H1 (cell line): ENCODE data around the gene RASA1. TPM values are rescaled to one million over a fixed set of nuclear protein-coding genes. Genes with fewer than 3 reads are reported as not detected.

Experiments
- CTCF ChIA-PET: fragments of 300-600 bp; sonication (Branson Sonifier 250); formaldehyde crosslinking; loops from one replicate; lab custom pipeline; 2021; ENCODE audit not compliant: partially characterized antibody; lab: Charles Lee
- POLR2A ChIA-PET: fragments of 300-600 bp; sonication (Branson Sonifier 250); formaldehyde crosslinking; loops from one replicate; lab custom pipeline; 2021; ENCODE audit warnings: inconsistent platforms; ENCODE audit not compliant: partially characterized antibody; lab: Charles Lee
- DNase-seq, 2 experiments: peaks; one replicate each; pipeline versions ENCODE4 v3.0.0 to v3.0.0-alpha.2; 2010 to 2022; ENCODE audit warnings: low spot score in 2 of 2, low read depth in 1 of 2, mixed read lengths in 1 of 2
- FAIRE-seq: peaks from 2 replicates; lab custom pipeline; 2011; peaks lifted over from hg19 to GRCh38; lab: Jason Lieb, UNC
- H2AFZ ChIP-seq: 2 replicates; pipeline ENCODE4 v1.8.1; 2012; ENCODE audit warnings: low read length, inconsistent platforms
- H2AK5ac ChIP-seq: 2 replicates; pipeline ENCODE4 v1.6.1; 2013; ENCODE audit warnings: low read depth, low read length
- H2BK120ac ChIP-seq: replicated peaks from 2 replicates; pipeline ENCODE3; 2013; ENCODE audit warnings: low read depth, low read length, inconsistent platforms
- H2BK12ac ChIP-seq: 2 replicates; pipeline ENCODE4 v1.6.1; 2013; ENCODE audit warnings: low read depth, low read length
- H2BK15ac ChIP-seq: 2 replicates; pipeline ENCODE4 v1.6.1; 2013; ENCODE audit warnings: low read length
- H2BK20ac ChIP-seq: 2 replicates; pipeline ENCODE4 v1.6.1; 2013; ENCODE audit warnings: low read length
- H2BK5ac ChIP-seq: 2 replicates; pipeline ENCODE4 v1.6.1; 2013; ENCODE audit warnings: low read depth, low read length
- H3K14ac ChIP-seq: 2 replicates; pipeline ENCODE4 v1.6.1; 2013; ENCODE audit warnings: inconsistent platforms; ENCODE audit not compliant: insufficient read length
- H3K18ac ChIP-seq: 2 replicates; pipeline ENCODE4 v1.6.1; 2013; ENCODE audit warnings: low read length; ENCODE audit errors: extremely low read depth
- H3K23ac ChIP-seq: 2 replicates; pipeline ENCODE4 v1.6.1; 2013; ENCODE audit warnings: inconsistent platforms; ENCODE audit not compliant: insufficient read length
- H3K23me2 ChIP-seq: 2 replicates; pipeline ENCODE4 v1.6.1; 2013; ENCODE audit warnings: low read depth, low read length
- H3K27ac ChIP-seq: 2 replicates; pipeline ENCODE4 v1.6.1; 2011; ENCODE audit warnings: low read depth, low read length, inconsistent platforms
- H3K27me3 ChIP-seq, 4 experiments: replicated peaks in 1 of 4; 1 replicate in 1 of 4; 2 replicates in 3 of 4; pipeline versions ENCODE4 v1.6.1 to v1.8.1; 2011 to 2013; ENCODE audit warnings: low read length in 3 of 4, mild to moderate bottlenecking in 3 of 4, inconsistent platforms in 2 of 4, mixed read lengths in 2 of 4, moderate library complexity in 1 of 4; ENCODE audit not compliant: control insufficient read depth in 3 of 4, insufficient read depth in 3 of 4; ENCODE audit errors: extremely low read depth in 1 of 4
- H3K36me3 ChIP-seq, 4 experiments: 2 replicates each; pipeline versions ENCODE4 v1.6.1 to v1.8.1; 2011 to 2013; ENCODE audit warnings: mild to moderate bottlenecking in 4 of 4, low read length in 3 of 4, moderate library complexity in 2 of 4, control low read depth in 1 of 4, inconsistent platforms in 1 of 4; ENCODE audit not compliant: insufficient read depth in 4 of 4, control insufficient read depth in 2 of 4
- H3K4ac ChIP-seq: replicated peaks from 2 replicates; pipeline ENCODE3; 2013; ENCODE audit warnings: low read length, low read depth, mixed read lengths, inconsistent platforms; ENCODE audit not compliant: insufficient read length
- H3K4me1 ChIP-seq, 4 experiments: replicated peaks in 1 of 4; 1 replicate in 1 of 4; 2 replicates in 3 of 4; pipeline versions ENCODE4 v1.6.1 to v1.8.1; 2011 to 2013; ENCODE audit warnings: low read length in 3 of 4, inconsistent platforms in 2 of 4, mixed read lengths in 1 of 4; ENCODE audit not compliant: insufficient read depth in 4 of 4, control insufficient read depth in 3 of 4
- H3K4me2 ChIP-seq, 2 experiments: 2 replicates each; pipeline versions ENCODE4 v1.6.1 to v1.8.1; 2011 to 2013; ENCODE audit warnings: low read depth in 2 of 2, low read length in 2 of 2, control low read depth in 1 of 2, inconsistent platforms in 1 of 2, mild to moderate bottlenecking in 1 of 2; ENCODE audit not compliant: insufficient read depth in 1 of 2
- H3K4me3 ChIP-seq, 4 experiments: fragments of 200-600, 300-600 bp in 1 of 4; sonication (generic), shearing (Covaris generic), sonication (Bioruptor Twin) in 1 of 4; 2 replicates each; pipeline versions ENCODE4 v1.5.1 to v1.8.1; 2011 to 2016; ENCODE audit warnings: low read length in 4 of 4, low read depth in 3 of 4, control low read depth in 2 of 4, inconsistent platforms in 2 of 4, mild to moderate bottlenecking in 2 of 4, mixed read lengths in 1 of 4, moderate library complexity in 1 of 4; ENCODE audit not compliant: insufficient read depth in 2 of 4; ENCODE audit errors: extremely low read depth in 1 of 4
- H3K56ac ChIP-seq: replicated peaks from 2 replicates; pipeline ENCODE3; 2013; ENCODE audit warnings: low read depth, mild to moderate bottlenecking, mixed read lengths, low read length, inconsistent platforms; ENCODE audit not compliant: insufficient read length
- H3K79me1 ChIP-seq: 2 replicates; pipeline ENCODE4 v1.6.1; 2013; ENCODE audit warnings: low read depth, low read length, control low read depth
- H3K79me2 ChIP-seq, 2 experiments: 2 replicates each; pipeline versions ENCODE4 v1.6.1 to v1.8.1; 2012 to 2013; ENCODE audit warnings: low read length in 2 of 2, mild to moderate bottlenecking in 2 of 2, inconsistent platforms in 1 of 2; ENCODE audit not compliant: insufficient read depth in 2 of 2, control insufficient read depth in 1 of 2
- H3K9ac ChIP-seq, 4 experiments: replicated peaks in 1 of 4; 1 replicate in 1 of 4; 2 replicates in 3 of 4; pipeline versions ENCODE4 v1.6.1 to v1.8.1; 2011 to 2013; ENCODE audit warnings: low read depth in 3 of 4, low read length in 3 of 4, control low read depth in 2 of 4, mild to moderate bottlenecking in 2 of 4, moderate library complexity in 2 of 4, inconsistent platforms in 1 of 4; ENCODE audit errors: extremely low read depth in 1 of 4
- H3K9me3 ChIP-seq, 2 experiments: 2 replicates each; pipeline versions ENCODE4 v1.6.1 to v1.8.1; 2012 to 2013; ENCODE audit warnings: mild to moderate bottlenecking in 2 of 2, moderate library complexity in 2 of 2, control low read depth in 1 of 2, inconsistent platforms in 1 of 2, low read depth in 1 of 2, low read length in 1 of 2, mixed read lengths in 1 of 2; ENCODE audit not compliant: insufficient read depth in 2 of 2
- H4K20me1 ChIP-seq, 2 experiments: replicated peaks in 1 of 2; 2 replicates each; pipeline versions ENCODE3 to v1.8.1; 2011 to 2013; ENCODE audit warnings: inconsistent platforms in 2 of 2, low read length in 2 of 2, mild to moderate bottlenecking in 1 of 2; ENCODE audit not compliant: insufficient read depth in 2 of 2, control insufficient read depth in 1 of 2
- H4K5ac ChIP-seq: 2 replicates; pipeline ENCODE4 v1.6.1; 2013; ENCODE audit warnings: low read length, low read depth, mixed read lengths, inconsistent platforms; ENCODE audit not compliant: insufficient read length
- H4K8ac ChIP-seq: 2 replicates; pipeline ENCODE4 v1.8.0; 2013; ENCODE audit warnings: mild to moderate bottlenecking, moderate library complexity, low read length, inconsistent platforms; ENCODE audit not compliant: insufficient read depth; ENCODE audit errors: extremely low read depth
- H4K91ac ChIP-seq: replicated peaks from 2 replicates; pipeline ENCODE3; 2013; ENCODE audit warnings: low read length, mixed read lengths, inconsistent platforms; ENCODE audit not compliant: insufficient read length
- BRCA1 ChIP-seq: IDR thresholded peaks from 2 replicates; pipeline ENCODE4 v1.6.1; 2012; ENCODE audit warnings: low read depth, low read length, improper control_type of control experiment
- RBBP5 ChIP-seq: IDR thresholded peaks from 2 replicates; pipeline ENCODE4 v1.7.1; 2012; ENCODE audit warnings: low read depth, mild to moderate bottlenecking, inconsistent platforms, low read length, moderate library complexity, borderline replicate concordance
- polyA plus RNA-seq, 7 experiments: library from polyadenylated mRNA; depleted of rRNA in 3 of 7; stranded (reverse) in 5 of 7; unstranded in 2 of 7; fragments of >200 nt in 5 of 7; fragments of 200-250 nt in 2 of 7; gene quantifications; 1 replicate in 5 of 7; 2 replicates in 1 of 7; 4 replicates in 1 of 7; pipeline versions ENCODE4 v1.2.1 to v1.2.3, GENCODE V29; 2011 to 2013; ENCODE audit warnings: missing spikeins in 2 of 7, mixed read lengths in 2 of 7
- total RNA-seq: library from RNA; stranded (reverse); fragmentation: NEBNext Ultra II Directional; extraction: Animal tissue kit (Norgen Biotek cat#: 25700); gene quantifications from 2 replicates; pipeline ENCODE4 v1.2.1, GENCODE V29; 2021

The RASA1 gene
- total and polyA plus RNA-seq, 2 of the 8 experiments (the other 6 are each of a cell fraction or from before 2014, with no cell fraction given): 15.9 to 33.8 TPM

- Histone ChIP-seq H3K36me3 (no peaks in the 10 kb centered on the region), H4K20me1 (no peaks in the 10 kb centered on the region), H2BK20ac (no peak overlapping the region), H4K5ac (no peak overlapping the region), H3K23me2 (peaks cover 2% of the 10 kb centered on the region; the same call in 1 of the 2 replicates), H3K4me1 (no peaks in the 10 kb centered on the region), H2AK5ac (no peak overlapping the region), H2BK5ac (no peak overlapping the region), H3K14ac (no peak overlapping the region), H3K79me2 (no peaks in the 10 kb centered on the region), H2AFZ (no peak overlapping the region), H2BK15ac (no peak overlapping the region), H3K23ac (no peak overlapping the region), H3K27me3 (peaks cover 0 to 1% (median 0%) of the 10 kb centered on the region in 4 experiments; a peak in 1 of 7 replicates), H3K4me2 (no peak overlapping the region), H3K79me1 (no peaks in the 10 kb centered on the region), H3K18ac (no peak overlapping the region), H4K8ac (no peak overlapping the region), H3K4ac (no peak overlapping the region), H3K27ac (no peak overlapping the region), H3K4me3 (no peak overlapping the region), H3K9me3 (no peaks in the 10 kb centered on the region), H2BK12ac (no peak overlapping the region), H3K9ac (no peak overlapping the region), H2BK120ac (no peak overlapping the region), H4K91ac (no peak overlapping the region), H3K56ac (no peak overlapping the region)
- POLR2A ChIA-PET: no interaction called here
- TF ChIP-seq BRCA1 (no peak), RBBP5 (no peak)
- FAIRE-seq (no peak), DNase-seq (no peak)
- CTCF ChIA-PET: no interaction called here
Measured at GRCh38 chr5:87430863-87431457, 163.3 kb downstream of the RASA1 start.
